OCI-LY1 (cell line): ENCODE results near the gene C11orf21.

Experiments used
- H2AFZ ChIP-seq: fragments of 200-600 bp; sonication (generic), shearing (Covaris generic); 2 replicates; pipeline ENCODE4 v1.6.0; 2014; ENCODE audit warnings: antibody characterized with exemption, mild to moderate bottlenecking, low read length
- H3F3A ChIP-seq: fragments of 200-600 bp; sonication (generic), shearing (Covaris generic); 2 replicates; pipeline ENCODE4 v1.6.0; 2014; ENCODE audit warnings: mild to moderate bottlenecking, antibody characterized with exemption, low read length, moderate library complexity; ENCODE audit not compliant: insufficient read depth
- H3K27ac ChIP-seq: fragments of 200-600 bp; sonication (generic); 2 replicates; pipeline ENCODE4 v1.5.1; 2014; ENCODE audit warnings: low read length, mixed run types, mild to moderate bottlenecking, low read depth; ENCODE audit not compliant: poor library complexity, severe bottlenecking
- H3K27me3 ChIP-seq: fragments of 200-600 bp; sonication (generic); 2 replicates; pipeline ENCODE4 v1.6.0; 2014; ENCODE audit warnings: antibody characterized with exemption, mild to moderate bottlenecking, low read length, moderate library complexity; ENCODE audit not compliant: insufficient read depth
- H3K36me3 ChIP-seq: fragments of 200-600 bp; sonication (generic); 2 replicates; pipeline ENCODE4 v1.6.1; 2014; ENCODE audit warnings: mild to moderate bottlenecking, antibody characterized with exemption, low read length, moderate library complexity, mixed read lengths; ENCODE audit not compliant: insufficient read depth
- H3K4me1 ChIP-seq: fragments of 200-600 bp; sonication (generic); 2 replicates; pipeline ENCODE4 v1.5.1; 2014; ENCODE audit warnings: mild to moderate bottlenecking, low read length, moderate library complexity; ENCODE audit not compliant: insufficient read depth, severe bottlenecking
- H3K4me2 ChIP-seq: fragments of 200-600 bp; sonication (generic), shearing (Covaris generic); 2 replicates; pipeline ENCODE4 v1.6.1; 2014; ENCODE audit warnings: low read length
- H3K4me3 ChIP-seq: fragments of 200-600 bp; sonication (generic); 2 replicates; pipeline ENCODE4 v1.5.1; 2014; ENCODE audit warnings: low read length, low read depth, mild to moderate bottlenecking, mixed read lengths; ENCODE audit not compliant: poor library complexity, severe bottlenecking
- H3K79me2 ChIP-seq: fragments of 200-600 bp; shearing (Covaris generic); 2 replicates; pipeline ENCODE4 v1.6.1; 2016; ENCODE audit warnings: mixed run types, low read length, mixed read lengths; ENCODE audit not compliant: insufficient read depth
- H3K9ac ChIP-seq: fragments of 200-600 bp; sonication (generic), shearing (Covaris generic); 2 replicates; pipeline ENCODE4 v1.6.1; 2014; ENCODE audit warnings: mild to moderate bottlenecking, low read length, mixed read lengths
- H3K9me2 ChIP-seq: fragments of 200-600 bp; sonication (generic), shearing (Covaris generic); 2 replicates; pipeline ENCODE4 v1.6.1; 2014; ENCODE audit warnings: low read depth, mild to moderate bottlenecking, low read length, mixed read lengths
- H3K9me3 ChIP-seq: fragments of 200-600 bp; shearing (Covaris generic); 2 replicates; pipeline ENCODE4 v1.6.1; 2014; ENCODE audit warnings: low read length, mixed read lengths
- H4K20me1 ChIP-seq: fragments of 200-600 bp; sonication (generic), shearing (Covaris generic); 2 replicates; pipeline ENCODE4 v1.6.0; 2016; ENCODE audit warnings: mild to moderate bottlenecking, low read length; ENCODE audit not compliant: insufficient read depth
- EZH2 ChIP-seq: fragments of 200-600 bp; sonication (generic), shearing (Covaris generic); IDR thresholded peaks from 2 replicates; pipeline ENCODE4 v1.8.0; 2017; ENCODE audit warnings: borderline replicate concordance, mixed run types, mild to moderate bottlenecking, antibody characterized with exemption, low read length, moderate library complexity, mixed read lengths
- TF ChIP-seq, protein P1 (sequence below): fragments of 200-600 bp; sonication (generic), shearing (Covaris generic); IDR thresholded peaks from 2 replicates; pipeline ENCODE4 v1.5.1; 2017; ENCODE audit warnings: mild to moderate bottlenecking, antibody characterized with exemption, low read length, moderate library complexity, mixed read lengths

C11orf21 gene

DNA sequence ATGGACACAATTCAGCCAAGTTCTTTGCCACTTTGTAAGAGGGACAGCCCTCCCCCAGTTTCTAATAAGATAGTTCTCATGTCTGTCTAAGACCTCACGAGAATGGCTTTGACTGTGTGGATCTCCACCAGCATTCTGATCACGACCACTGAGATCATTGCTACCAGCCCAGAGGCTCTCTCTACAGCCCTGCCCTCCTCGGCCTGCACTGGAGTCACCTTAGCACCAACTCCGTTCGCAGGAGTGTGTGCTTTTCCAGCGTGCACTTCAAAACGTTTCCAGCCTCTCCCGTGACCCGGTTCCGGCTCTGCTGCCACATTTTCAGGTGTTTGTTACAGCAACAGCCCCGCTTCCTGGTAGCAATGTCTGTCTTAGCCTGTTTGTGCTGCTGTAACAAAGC is 26.3 kb upstream of the C11orf21 start:
- Histone ChIP-seq H3K9me3 (peaks cover 7% of the 10 kb centered on the region; the same call in 1 of the 2 replicates), H3K4me3 (no peak overlapping the region), H3K27me3 (no peaks in the 10 kb centered on the region; the same call in 1 of the 2 replicates), H3K4me1 (no peaks in the 10 kb centered on the region), H3K9ac (no peak overlapping the region), H3K27ac (no peak overlapping the region), H3K4me2 (no peak overlapping the region), H2AFZ (no peak overlapping the region), H3K36me3 (no peaks in the 10 kb centered on the region), H4K20me1 (no peaks in the 10 kb centered on the region), H3F3A (no peaks in the 10 kb centered on the region), H3K79me2 (no peaks in the 10 kb centered on the region), H3K9me2 (no peaks in the 10 kb centered on the region)
- no peak for TF ChIP-seq EZH2
- TF ChIP-seq, protein P1, sequence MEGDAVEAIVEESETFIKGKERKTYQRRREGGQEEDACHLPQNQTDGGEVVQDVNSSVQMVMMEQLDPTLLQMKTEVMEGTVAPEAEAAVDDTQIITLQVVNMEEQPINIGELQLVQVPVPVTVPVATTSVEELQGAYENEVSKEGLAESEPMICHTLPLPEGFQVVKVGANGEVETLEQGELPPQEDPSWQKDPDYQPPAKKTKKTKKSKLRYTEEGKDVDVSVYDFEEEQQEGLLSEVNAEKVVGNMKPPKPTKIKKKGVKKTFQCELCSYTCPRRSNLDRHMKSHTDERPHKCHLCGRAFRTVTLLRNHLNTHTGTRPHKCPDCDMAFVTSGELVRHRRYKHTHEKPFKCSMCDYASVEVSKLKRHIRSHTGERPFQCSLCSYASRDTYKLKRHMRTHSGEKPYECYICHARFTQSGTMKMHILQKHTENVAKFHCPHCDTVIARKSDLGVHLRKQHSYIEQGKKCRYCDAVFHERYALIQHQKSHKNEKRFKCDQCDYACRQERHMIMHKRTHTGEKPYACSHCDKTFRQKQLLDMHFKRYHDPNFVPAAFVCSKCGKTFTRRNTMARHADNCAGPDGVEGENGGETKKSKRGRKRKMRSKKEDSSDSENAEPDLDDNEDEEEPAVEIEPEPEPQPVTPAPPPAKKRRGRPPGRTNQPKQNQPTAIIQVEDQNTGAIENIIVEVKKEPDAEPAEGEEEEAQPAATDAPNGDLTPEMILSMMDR: no peak

- no peak overlapping the region for H3K9ac ChIP-seq
- H4K20me1 ChIP-seq: no peaks in the 10 kb centered on the region
- H3K27me3 ChIP-seq: no peaks in the 10 kb centered on the region; the same call in 1 of the 2 replicates
- no peaks in the 10 kb centered on the region for H3K79me2 ChIP-seq
- TF ChIP-seq EZH2: no peak
- TF ChIP-seq, protein P1: no peak
- no peak overlapping the region for H3K4me2 ChIP-seq
- no peaks in the 10 kb centered on the region for H3K4me1 ChIP-seq
- no peaks in the 10 kb centered on the region for H3F3A ChIP-seq
- H3K4me3 ChIP-seq: no peak overlapping the region
- no peak overlapping the region for H2AFZ ChIP-seq
- H3K9me3 ChIP-seq: peaks cover 7% of the 10 kb centered on the region; the same call in 1 of the 2 replicates
- H3K27ac ChIP-seq: no peak overlapping the region
- no peaks in the 10 kb centered on the region for H3K36me3 ChIP-seq
- no peaks in the 10 kb centered on the region for H3K9me2 ChIP-seq
These were observed 25.3 kb upstream of the C11orf21 start for GRCh38 chr11:2327032-2327431.

DNA sequence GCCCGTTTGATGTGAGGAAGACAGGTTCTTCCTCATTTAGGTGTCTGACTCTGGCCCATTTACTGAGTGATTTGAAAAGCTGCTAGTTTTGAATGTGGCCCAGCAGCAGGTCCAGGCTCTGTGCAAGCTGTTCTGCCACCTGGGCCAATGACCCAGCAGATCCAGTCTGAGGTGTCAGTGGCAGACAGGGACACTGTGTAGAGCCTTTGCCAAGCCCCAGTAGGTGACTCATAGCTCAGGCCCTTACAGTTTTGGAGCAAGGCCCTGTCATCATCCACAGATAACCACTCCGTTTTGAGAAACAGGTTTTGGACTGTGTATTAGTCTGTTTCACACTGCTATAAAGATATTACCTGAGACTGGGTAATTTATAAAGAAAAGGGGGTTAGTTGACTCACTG is 24.0 kb upstream of the C11orf21 start:
- Histone ChIP-seq H3K36me3 (no peaks in the 10 kb centered on the region), H3K79me2 (no peaks in the 10 kb centered on the region), H3K4me3 (no peak overlapping the region), H2AFZ (no peak overlapping the region), H3K9me3 (peaks cover 3% of the 10 kb centered on the region; the same call in 1 of the 2 replicates), H3K9ac (no peak overlapping the region), H3K27ac (no peak overlapping the region), H4K20me1 (no peaks in the 10 kb centered on the region), H3K9me2 (no peaks in the 10 kb centered on the region), H3F3A (no peaks in the 10 kb centered on the region), H3K27me3 (no peaks in the 10 kb centered on the region; the same call in 1 of the 2 replicates), H3K4me2 (no peak overlapping the region), H3K4me1 (no peaks in the 10 kb centered on the region)
- TF ChIP-seq, protein P1: no peak
- TF ChIP-seq EZH2: no peak
